GM21825 (cell line): ENCODE data around the gene EXOC4.
"Not testable (repeated sequence)": the region's sequence is repeated elsewhere in the genome, so short reads cannot be mapped to it uniquely, and the experiment has no call there.

Experiments
- ATAC-seq: cut with Tn5 transposase; IDR thresholded peaks from one replicate; pipeline ENCODE4 v1.9.1; 2021; ENCODE audit warnings: mild to moderate bottlenecking, moderate library complexity; ENCODE audit not compliant: unreplicated experiment

EXOC4 gene

DNA sequence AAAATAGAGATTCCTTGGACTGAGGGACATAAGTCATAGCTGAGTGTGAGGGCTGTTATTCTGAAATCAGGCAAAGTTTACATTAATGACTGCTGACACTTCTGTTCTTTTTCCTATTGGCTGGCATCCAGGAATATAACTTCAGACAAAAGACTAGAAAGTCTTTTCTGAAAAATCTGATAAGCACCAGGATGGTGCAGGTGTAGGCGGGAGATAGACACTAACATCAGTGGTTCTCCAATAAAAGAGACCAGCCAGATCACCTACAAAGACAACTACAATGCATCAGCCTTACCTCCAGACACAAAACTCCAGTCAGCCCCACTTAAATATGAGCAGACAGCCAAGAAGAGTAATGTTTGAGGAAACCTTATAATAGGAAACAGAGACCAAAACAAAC lies 705.9 kb downstream of the EXOC4 start:
- no peak for ATAC-seq

DNA sequence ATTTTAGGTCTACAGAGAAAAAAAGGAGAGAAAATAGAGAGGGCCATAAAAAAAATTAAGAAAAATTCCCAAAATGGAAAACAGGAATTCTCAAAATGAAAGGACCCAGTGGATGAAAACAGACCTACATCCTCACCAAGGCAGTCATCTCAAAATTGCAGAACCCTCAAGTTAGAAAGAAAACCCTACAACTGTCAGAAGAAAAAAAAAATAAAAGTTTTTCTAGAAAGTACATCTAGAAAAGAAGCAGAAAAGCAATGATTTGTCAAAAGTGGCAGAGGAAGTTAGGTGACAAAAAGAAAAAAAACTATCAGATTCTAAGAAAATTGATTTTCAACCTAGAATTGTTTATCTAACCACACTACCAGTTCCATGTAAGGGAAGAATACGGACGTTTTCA lies 706.6 kb downstream of the EXOC4 start:
- no peak for ATAC-seq

DNA sequence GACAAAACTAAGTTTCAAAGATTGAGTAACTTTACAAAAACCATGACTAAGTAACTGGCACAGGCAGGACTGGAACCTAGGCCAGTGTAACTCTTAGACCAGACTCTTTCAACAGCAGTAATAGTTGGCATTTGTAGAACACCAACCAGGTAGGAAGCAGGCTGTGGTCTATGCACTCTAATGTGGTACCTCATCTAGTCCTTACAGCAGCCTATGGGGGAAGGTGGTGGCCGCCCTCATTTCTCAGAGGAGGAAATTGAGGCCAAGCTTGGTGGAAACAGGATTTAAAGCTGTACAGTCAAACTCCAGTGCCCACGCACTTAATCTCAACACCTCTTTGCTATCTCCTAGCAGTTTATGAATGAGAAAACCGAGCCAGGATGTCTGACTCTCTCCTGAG lies 708.8 kb downstream of the EXOC4 start:
- no peak for ATAC-seq

DNA sequence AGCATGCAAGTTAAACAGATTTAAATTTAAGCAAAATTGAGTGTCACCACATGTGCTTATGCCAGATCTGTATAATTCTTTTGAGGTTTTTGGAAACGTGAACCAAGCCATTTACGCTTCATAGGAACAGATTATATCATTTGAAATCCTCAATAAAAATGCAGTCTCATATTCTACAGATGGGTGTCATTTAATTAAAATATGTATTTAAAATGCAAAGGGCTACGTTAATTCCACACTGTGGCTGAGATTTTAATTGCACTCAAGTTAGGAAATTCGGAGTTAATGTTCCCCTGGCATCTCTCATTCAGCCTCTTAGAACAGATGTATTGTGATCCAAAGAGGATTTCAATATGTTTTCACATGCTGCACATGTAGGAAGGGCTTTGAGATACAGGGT lies 709.8 kb downstream of the EXOC4 start:
- ATAC-seq, result no peak

DNA sequence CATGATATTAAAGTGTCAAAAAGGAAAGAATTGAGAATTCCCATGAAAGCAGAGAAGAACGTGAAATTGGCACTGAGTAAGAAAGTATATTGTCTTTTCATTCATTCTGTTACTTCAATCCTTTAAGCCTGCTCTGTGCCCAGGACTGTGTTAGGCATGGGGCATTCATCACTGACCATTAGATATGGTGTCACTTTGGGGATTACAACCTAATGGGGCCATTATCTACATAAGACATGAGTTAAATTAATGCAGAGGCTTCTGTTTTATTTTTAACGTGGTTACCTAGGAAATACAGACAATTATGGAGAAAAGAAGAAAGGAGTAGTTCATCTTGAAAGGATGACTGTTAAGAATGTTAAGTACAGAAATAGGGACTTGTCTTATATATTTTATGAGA lies 710.8 kb downstream of the EXOC4 start:
- no peak for ATAC-seq

DNA sequence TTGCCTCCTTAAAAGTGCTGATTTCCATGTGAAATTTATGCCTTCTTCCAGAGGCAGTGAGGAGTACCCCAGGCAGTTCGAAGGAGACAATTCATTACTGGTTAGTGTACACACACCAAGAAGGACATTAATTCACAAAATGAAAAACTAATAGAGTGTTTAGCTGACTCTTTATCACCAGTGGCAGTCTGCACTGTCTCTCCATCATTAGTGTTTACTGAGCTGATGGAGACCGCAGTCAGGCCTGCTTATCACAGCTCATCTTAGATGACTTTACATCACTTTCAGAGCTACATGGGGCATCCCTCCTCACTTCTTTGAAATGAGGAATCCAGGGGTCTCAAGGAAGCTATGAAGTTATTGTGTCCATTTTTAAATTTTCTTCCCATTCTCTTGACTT lies 718.7 kb downstream of the EXOC4 start:
- no peak for ATAC-seq

DNA sequence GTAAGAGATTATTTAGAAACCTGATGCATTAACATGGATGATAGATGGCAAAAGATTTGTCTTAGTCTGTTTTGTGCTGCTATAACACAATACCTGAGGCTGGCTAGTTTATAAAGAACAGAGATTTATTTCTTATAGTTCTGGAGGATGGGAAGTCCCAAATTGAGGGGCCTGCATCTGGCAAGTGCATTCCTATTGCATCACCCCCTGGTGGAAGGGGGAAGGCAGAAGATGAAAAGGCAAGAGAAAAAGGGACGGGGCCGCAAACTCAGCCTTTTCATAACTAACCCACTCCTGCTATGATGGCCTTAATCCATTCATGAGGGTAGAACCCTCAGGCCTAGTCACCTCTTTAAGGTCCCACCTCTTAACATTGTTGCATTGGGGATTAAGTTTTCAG lies 720.8 kb downstream of the EXOC4 start:
- no peak for ATAC-seq

DNA sequence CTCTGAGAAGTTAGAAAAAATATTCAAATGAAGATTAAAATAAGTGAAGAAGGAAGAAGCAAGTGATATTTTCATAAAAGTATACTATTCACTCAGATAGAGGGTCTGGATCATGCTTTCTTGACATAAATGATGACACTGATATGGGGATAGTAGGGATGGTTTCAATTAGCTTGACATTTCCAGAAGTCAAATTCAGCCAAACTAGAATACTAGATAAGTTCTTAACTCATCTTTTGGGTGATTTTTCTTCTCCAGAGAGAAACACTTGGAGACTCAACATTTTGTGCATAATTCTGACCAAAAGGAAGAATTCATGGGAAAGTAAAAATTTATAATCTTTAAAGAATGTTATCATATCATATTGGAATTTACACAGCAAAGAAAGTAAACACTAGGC lies 722.3 kb downstream of the EXOC4 start:
- no peak for ATAC-seq

DNA sequence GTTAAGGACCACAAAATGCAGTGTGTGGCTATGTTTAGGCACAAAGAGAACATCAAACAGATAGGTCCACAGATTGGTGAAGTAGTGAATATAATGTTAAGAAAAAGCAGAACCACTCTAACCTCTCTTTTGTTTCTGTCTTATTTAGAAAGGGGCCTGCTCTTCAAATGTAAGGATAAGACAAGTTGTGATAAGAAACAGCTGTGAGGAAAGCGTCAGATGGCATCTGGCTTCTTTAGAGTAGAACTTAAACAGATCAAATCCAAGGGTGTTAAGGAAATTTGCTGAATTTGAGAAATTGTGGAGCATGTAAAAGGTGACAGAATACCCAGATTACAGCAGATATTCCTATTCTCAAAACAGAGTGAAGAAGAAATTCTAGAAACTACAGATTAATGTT lies 723.3 kb downstream of the EXOC4 start:
- no peak for ATAC-seq

DNA sequence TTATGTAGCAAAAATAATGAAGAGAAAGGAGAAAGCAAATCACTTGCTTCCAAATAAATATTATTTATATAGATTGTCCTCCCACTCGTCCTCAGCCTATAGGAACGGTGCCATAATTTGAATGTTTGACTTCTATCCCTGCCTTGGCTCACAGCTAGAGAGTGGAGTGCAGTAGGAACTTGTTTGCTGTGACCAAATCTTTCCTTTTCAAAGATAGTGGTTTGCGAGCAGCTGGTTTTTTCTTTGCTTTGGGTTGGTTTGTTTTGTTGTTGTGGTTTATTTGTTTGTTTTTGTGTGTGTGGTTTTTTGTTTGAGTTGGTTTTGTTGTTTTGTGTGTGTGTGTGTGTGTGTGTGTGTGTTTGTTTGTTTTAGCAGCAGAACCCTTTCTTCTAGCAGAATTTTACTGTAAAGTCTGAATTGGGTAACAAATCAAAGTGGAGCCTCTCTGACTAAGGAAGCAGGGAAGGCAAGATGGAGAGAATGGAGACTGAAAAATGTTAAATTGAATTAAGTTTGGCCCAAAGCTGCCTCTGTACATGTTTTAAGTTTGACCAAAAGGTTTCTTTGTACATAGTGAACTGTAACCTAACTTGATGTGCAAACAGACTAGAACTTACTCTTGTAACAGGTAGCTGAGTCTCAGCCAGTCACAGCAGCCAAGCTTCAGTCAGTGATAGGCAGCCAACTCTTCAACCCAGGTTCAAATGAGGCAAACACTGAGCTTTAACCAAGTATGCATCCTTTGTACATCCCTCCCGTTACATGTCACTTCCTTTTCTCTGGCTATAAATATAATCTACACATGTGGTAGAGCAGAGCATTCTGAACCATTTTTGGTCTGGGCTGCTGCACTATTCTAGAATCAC lies 724.8 kb downstream of the EXOC4 start:
- ATAC-seq, result no peak

DNA sequence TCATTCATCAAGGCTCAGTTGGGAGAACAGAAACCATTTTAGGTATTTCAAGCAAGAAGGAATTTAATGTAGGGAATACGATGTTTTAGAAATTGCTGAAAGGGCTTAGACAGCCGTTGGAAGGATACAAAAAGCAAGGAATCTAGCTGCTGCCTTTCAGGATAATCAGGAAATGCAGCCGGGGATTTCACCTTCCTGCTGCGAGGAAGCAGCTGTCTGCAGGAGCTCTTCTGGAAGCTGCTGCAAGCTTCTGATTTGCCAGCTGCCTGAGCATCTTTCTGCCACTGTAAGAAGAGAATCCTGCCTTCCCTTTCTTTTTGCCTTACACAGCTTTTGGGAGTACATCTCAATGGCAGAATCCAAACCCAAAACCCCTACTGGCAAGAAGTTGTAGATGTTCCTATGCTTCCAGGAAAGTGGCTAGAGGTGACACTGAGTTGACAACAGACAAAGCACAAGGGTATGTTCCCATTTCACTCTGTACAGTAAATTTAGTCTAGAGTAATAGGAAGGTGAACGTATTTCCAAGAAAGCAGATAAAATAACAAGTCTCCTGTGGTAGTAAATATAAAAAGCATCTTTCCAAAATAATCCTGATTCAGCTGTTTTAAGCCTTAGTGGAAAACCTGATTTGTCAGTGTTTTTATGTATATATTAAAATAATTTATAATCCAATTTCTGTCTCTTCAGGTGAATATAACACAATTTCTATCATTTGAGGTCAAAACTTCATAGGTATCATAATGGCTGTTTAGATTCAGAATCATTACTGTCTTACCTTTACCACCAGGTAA lies 725.8 kb downstream of the EXOC4 start:
- no peak for ATAC-seq

DNA sequence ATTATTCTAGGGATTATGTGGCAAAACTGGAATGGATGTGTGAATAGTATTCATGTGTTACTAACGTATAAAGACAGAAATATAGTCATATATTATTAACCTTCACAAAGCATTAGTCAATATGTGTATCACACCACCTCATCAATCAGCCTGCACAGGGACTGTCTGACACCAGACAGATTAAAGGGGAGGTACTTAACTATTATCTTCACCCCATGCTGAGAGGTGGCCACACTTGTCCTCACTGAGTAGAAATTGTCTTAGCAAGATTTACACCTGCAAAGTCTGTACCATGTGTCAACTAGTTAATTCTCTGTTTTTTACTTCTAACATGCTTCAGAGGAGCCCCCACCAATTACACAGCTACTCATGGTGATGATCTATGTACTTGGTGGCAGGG lies 727.9 kb downstream of the EXOC4 start:
- no peak for ATAC-seq

DNA sequence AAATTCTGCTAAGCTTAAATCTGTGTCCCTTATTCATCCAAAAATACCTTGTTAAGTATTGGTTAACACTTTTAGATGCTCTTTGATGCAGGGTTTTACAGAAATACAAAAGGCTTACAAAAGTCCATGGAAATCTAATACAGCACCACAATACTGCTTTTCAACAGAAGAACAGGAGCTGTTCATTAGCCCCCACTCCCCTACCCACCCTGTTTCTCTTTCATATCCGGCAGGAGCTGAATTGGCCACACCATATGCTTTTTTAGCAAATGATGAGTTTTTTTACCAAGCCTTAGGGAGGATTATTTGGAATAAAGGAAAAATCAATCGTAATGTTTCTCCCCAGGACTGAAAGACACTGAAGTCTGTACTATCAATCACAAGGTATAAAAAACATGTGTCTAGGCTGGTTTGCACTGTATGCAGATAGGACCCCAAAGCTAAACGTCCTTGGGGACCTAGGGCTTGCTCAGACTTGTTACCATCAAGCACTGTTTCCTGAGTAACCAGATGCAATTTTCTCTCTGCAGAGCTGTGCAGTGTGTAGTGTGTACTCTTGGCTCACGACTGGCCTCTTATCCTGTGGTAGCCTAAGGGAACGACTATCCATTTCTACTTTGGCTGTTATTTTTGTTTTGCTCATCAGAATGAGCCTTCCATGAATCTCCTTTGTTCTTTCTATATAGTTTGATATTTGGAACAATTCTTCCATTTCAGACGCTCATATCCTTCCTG lies 731.0 kb downstream of the EXOC4 start:
- ATAC-seq, result no peak

DNA sequence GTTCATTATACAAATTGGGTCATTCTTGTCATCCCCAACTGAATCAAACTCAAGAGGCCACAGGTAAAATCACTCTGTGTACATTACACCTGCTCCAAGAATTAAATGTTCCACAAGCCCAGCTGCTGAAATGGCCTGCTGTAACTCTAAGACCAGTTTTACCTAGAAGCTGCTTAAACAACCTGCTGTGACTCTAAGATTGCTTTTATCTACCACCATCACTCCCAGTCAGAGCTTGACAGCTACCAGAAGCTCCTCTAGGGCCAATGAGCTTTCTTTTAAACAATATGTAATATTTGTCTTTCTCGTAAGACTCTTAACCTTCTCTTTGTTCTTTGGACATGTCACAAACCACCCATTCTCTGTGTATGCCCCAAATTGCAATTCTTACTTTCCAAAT lies 732.4 kb downstream of the EXOC4 start:
- no peak for ATAC-seq

DNA sequence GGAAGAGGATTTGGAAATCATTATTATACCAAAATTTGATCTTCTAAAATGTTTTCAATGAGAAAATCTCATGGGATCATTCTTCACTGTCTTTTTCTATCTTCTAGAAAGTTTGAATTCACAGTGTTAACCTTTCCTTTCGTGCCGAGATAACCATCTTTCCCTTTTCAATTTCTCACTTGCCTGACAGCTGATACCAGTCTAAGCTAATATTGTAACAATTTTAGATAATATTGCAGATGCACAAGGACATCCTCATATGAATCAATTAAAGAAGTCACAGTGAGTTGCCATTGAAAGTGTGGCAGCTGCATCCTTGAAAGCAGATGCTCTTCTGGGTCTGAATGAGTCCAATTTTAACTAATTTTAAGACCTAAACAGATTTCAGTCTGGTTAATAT lies 734.7 kb downstream of the EXOC4 start:
- ATAC-seq, result no peak

DNA sequence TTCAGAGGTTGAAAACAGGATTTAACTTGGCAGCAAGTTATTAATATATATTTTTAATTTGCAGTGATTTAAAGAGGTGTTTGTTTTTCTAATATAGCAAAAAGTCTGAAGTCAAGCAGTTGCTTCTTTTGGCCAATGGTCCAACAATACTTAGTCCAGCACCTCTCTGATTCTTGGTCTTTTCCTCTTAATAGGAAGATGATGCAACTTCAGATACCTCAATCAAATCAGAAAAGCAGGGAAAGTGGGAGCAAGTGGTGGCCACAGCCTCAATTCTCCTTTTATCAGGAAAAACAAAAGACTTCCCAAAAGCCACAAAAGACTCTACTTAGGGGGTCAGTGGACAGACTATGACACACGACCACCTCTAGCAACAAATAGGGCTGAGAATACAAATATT lies 740.7 kb downstream of the EXOC4 start:
- no peak for ATAC-seq

DNA sequence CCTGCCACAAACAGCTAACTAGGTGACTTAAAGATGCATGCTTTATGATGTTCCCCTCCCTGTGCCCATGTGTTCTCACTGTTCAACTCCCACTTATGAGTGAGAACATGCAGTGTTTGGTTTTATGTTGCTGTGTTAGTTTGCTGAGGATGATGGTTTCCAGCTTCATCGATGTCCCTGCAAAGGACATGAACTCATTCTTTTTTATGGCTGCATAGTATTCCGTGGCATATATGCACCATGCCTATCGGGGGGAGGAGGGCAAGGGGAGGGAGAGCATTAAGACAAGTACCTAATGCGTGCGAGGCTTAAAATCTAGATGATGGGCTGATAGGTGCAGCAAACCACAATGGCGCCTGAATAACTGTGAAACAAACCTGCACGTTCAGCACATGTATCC lies 741.2 kb downstream of the EXOC4 start:
- ATAC-seq, result not testable (repeated sequence)

DNA sequence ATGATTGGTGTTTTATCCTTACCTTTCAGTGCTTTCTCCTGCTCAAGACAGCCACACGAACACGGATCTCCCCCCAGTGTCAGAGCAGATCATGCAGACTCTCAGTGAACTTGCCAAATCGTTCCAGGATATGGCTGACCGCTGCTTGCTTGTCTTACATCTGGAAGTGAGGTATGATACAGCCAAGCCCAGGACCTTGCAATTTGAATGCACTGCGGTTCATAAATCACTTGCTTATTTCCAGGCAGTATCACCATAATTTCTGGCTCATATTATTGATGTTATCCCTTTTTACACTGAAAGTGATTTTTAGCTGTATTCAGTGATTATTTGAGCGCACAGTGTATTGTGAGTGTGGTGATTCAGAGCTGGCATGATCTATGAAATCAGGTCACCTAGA lies 744.6 kb downstream of the EXOC4 start:
- ATAC-seq, result no peak

DNA sequence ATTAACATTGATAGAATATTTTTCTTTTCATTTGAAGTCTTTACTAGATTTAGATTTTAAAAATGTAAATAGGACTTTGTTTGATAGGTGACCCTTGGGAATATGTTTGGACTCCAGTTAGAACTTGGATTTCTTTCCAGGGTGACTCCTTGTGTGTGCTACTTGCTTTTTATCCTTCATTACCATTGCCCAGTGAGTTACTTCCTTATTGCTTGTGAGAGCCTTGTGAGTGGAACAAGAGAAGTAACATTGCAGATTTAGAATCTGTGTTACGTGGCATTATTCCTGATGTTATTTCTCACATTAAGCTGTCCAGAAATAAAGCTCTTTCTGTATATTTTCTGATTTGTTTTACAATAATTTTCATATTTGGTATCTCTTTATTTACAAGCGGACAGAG lies 746.3 kb downstream of the EXOC4 start:
- no peak for ATAC-seq

DNA sequence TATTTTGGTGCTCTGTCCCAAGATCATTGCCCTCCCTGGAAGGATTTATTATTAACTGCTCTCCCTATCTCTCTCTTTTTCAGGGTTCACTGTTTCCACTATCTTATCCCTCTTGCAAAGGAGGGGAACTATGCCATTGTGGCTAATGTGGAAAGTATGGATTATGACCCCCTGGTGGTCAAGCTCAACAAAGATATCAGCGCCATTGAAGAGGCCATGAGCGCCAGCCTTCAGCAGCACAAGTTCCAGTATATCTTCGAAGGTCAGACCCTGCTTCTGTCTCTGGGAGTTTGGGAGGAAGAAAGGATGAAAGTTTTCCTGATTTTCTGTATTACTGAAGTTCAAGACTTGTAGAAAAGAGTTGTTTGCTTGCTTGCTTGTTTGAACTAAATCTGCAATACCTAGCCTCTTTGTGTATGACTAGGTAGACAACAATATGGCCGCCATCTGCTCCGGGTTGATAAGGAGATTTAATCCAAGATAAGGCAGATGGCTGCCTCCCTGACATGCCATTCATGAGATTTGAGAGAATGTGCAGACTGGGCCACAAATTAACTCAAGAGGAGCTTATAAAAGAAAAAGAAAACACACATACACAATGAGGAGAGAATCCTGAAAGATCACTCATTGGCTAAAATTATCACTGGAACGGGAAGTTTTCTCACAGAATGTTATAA lies 752.1 kb downstream of the EXOC4 start:
- ATAC-seq, result no peak
